Liver (tissue), 9 donors: Measurements from ENCODE around the gene VPS25. TPM values are rescaled to one million over a fixed set of nuclear protein-coding genes. Genes with fewer than 3 reads are reported as not detected.

Experiments used
- DNase-seq: peaks from one replicate; pipeline ENCODE4 v3.0.0-alpha.2; 2017; ENCODE audit warnings: low spot score
- H3K27ac ChIP-seq, 2 donors: one replicate each; pipeline ENCODE4 v1.7.0; 2013; ENCODE audit warnings: inconsistent platforms in 2 of 2, low read length in 2 of 2, control low read depth in 1 of 2, low read depth in 1 of 2, mild to moderate bottlenecking in 1 of 2
- H3K27me3 ChIP-seq, 4 donors: one replicate each; pipeline versions ENCODE4 v1.6.1 to v1.7.0; 2013; ENCODE audit warnings: low read length in 3 of 4, inconsistent platforms in 1 of 4, mild to moderate bottlenecking in 1 of 4, moderate library complexity in 1 of 4; ENCODE audit not compliant: control insufficient read depth in 4 of 4, insufficient read depth in 4 of 4
- H3K36me3 ChIP-seq, 4 donors: one replicate each; pipeline versions ENCODE4 v1.6.1 to v1.7.0; 2013; ENCODE audit warnings: low read length in 3 of 4, mild to moderate bottlenecking in 3 of 4, low read depth in 1 of 4, moderate library complexity in 1 of 4; ENCODE audit not compliant: control insufficient read depth in 4 of 4, insufficient read depth in 3 of 4
- H3K4me1 ChIP-seq, 4 donors: one replicate each; pipeline versions ENCODE4 v1.6.1 to v1.7.0; 2013; ENCODE audit warnings: low read length in 3 of 4, mild to moderate bottlenecking in 3 of 4, moderate library complexity in 1 of 4; ENCODE audit not compliant: control insufficient read depth in 4 of 4, insufficient read depth in 4 of 4
- H3K4me3 ChIP-seq, 3 donors: one replicate each; pipeline versions ENCODE4 v1.6.1 to v1.7.0; 2013; ENCODE audit warnings: low read length in 3 of 3, control low read depth in 1 of 3, low read depth in 1 of 3, mild to moderate bottlenecking in 1 of 3
- H3K9ac ChIP-seq, 2 donors: one replicate each; pipeline ENCODE4 v1.7.0; 2013; ENCODE audit warnings: low read length in 2 of 2, mild to moderate bottlenecking in 2 of 2, moderate library complexity in 2 of 2, control low read depth in 1 of 2, low read depth in 1 of 2
- H3K9me3 ChIP-seq, 4 donors: one replicate each; pipeline versions ENCODE4 v1.6.1 to v1.7.0; 2013; ENCODE audit warnings: low read length in 3 of 4; ENCODE audit not compliant: control insufficient read depth in 4 of 4
- EGR1 ChIP-seq, 2 donors: IDR thresholded peaks; 2 replicates each; pipeline ENCODE4 v1.6.1; 2016 to 2018; ENCODE audit warnings: antibody characterized with exemption in 2 of 2, low read depth in 2 of 2
- FOXA1 ChIP-seq: IDR thresholded peaks from 2 replicates; pipeline ENCODE4 v1.6.1; 2016; ENCODE audit warnings: antibody characterized with exemption
- FOXA2 ChIP-seq: IDR thresholded peaks from 2 replicates; pipeline ENCODE4 v1.6.1; 2016; ENCODE audit warnings: antibody characterized with exemption
- GABPA ChIP-seq, 2 donors: IDR thresholded peaks in 1 of 2; conservative IDR thresholded peaks in 1 of 2; 2 replicates each; pipeline ENCODE4 v1.6.1; 2016; ENCODE audit warnings: antibody characterized with exemption in 2 of 2, mild to moderate bottlenecking in 1 of 2, moderate library complexity in 1 of 2
- HNF4A ChIP-seq, 2 donors: conservative IDR thresholded peaks; 2 replicates each; pipeline ENCODE4 v1.6.1; 2016; ENCODE audit warnings: antibody characterized with exemption in 2 of 2, mild to moderate bottlenecking in 2 of 2
- HNF4G ChIP-seq: IDR thresholded peaks from 2 replicates; pipeline ENCODE4 v1.6.1; 2016; ENCODE audit warnings: antibody characterized with exemption
- JUND ChIP-seq, 2 donors: IDR thresholded peaks; 2 replicates each; pipeline ENCODE4 v1.6.1; 2016; ENCODE audit warnings: antibody characterized with exemption in 2 of 2
- NR2F2 ChIP-seq: IDR thresholded peaks from 2 replicates; pipeline ENCODE4 v1.6.1; 2016; ENCODE audit warnings: antibody characterized with exemption
- RAD21 ChIP-seq, 2 donors: IDR thresholded peaks; 2 replicates each; pipeline ENCODE4 v1.6.1; 2016; ENCODE audit warnings: antibody characterized with exemption in 2 of 2, mild to moderate bottlenecking in 2 of 2
- RXRA ChIP-seq, 2 donors: IDR thresholded peaks; 2 replicates each; pipeline ENCODE4 v1.6.1; 2017 to 2018; ENCODE audit warnings: antibody characterized with exemption in 2 of 2, mild to moderate bottlenecking in 1 of 2
- SP1 ChIP-seq: IDR thresholded peaks from 2 replicates; pipeline ENCODE4 v1.6.1; 2018; ENCODE audit warnings: antibody characterized with exemption, mild to moderate bottlenecking
- TAF1 ChIP-seq: conservative IDR thresholded peaks from 2 replicates; pipeline ENCODE4 v1.6.1; 2016; ENCODE audit warnings: antibody characterized with exemption, mild to moderate bottlenecking
- YY1 ChIP-seq: IDR thresholded peaks from 2 replicates; pipeline ENCODE4 v1.6.1; 2016; ENCODE audit warnings: antibody characterized with exemption, mild to moderate bottlenecking
- WGBS: extraction: QIAGEN DNeasy Blood & Tissue Kit; methylation state at CpG from one replicate; pipeline ENCODE4 v1.1.7; 2013; 5-methylcytosine and 5-hydroxymethylcytosine counted together
- polyA plus RNA-seq, 2 donors: library from polyadenylated mRNA; stranded (reverse) in 1 of 2; unstranded in 1 of 2; fragments of 200-250 nt in 1 of 2; fragments of >200 nt in 1 of 2; fragmentation: Nextera tagmentation in 1 of 2; extraction: Ambion mirVana in 1 of 2; gene quantifications; one replicate each; pipeline versions ENCODE4 v1.2.1 to v1.2.3, GENCODE V29; 2013 to 2015
- total RNA-seq, 2 donors: library from RNA; depleted of rRNA; stranded (reverse); fragments of >200 nt; gene quantifications; one replicate each; pipeline ENCODE4 v1.2.3, GENCODE V29; 2014
- TF ChIP-seq, protein P1 (sequence below): IDR thresholded peaks from 2 replicates; pipeline ENCODE4 v1.6.1; 2016; ENCODE audit warnings: antibody characterized with exemption
- TF ChIP-seq, protein P2 (sequence below): IDR thresholded peaks from 2 replicates; pipeline ENCODE4 v1.6.1; 2016; ENCODE audit warnings: antibody characterized with exemption, mild to moderate bottlenecking
- TF ChIP-seq, protein P3 (sequence below): fragments of 150-350 bp; IDR thresholded peaks from 2 replicates; pipeline ENCODE4 v1.5.1; 2017; ENCODE audit warnings: improper control_type of control experiment, low read depth, low read length; ENCODE audit not compliant: missing input control
- TF ChIP-seq, protein P4 (sequence below): IDR thresholded peaks from 2 replicates; pipeline ENCODE4 v1.6.1; 2016; ENCODE audit warnings: antibody characterized with exemption
- TF ChIP-seq, protein P5 (sequence below): IDR thresholded peaks from 2 replicates; pipeline ENCODE4 v1.6.1; 2016; ENCODE audit warnings: antibody characterized with exemption
- donor health status: healthy.
- donor health status: healthy.
- donor health status: healthy.
- donor health status: healthy.
- donor health status: healthy.

Gene VPS25
- total and polyA plus RNA-seq, 4 donors = 40.9 to 65.7 (median 51.0) TPM

DNA sequence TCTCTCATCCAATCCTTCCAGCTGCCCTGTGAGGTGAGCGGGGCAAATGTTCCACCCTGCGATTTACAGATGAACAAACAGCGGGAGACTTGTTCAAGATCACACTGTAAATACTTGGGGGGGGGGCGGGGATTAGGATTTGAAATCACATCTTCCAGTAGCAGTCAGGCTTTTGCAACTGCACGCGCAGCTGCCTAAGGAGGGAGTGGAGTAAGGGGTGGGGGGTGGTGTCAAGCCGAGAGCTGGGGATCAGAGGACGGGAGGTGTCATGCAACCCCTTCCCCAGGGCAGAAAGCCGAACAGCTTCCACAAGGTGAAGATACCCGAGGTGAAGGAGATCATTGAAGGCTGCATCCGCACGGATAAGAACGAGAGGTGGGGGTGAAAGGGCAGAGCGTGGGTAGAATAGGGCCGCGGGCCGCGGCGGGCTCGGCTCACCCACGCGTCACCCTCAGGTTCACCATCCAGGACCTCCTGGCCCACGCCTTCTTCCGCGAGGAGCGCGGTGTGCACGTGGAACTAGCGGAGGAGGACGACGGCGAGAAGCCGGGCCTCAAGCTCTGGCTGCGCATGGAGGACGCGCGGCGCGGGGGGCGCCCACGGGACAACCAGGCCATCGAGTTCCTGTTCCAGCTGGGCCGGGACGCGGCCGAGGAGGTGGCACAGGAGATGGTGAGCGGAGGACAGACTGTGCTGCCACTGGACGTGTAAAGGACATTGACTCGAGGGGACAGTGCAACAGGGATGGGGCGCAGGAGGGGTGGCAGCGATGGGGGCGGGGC lies 11.8 kb downstream of the VPS25 start:
- H3K4me3 ChIP-seq = no peak overlapping the region
- H3K27me3 ChIP-seq = peaks cover 0 to 6% (median 0%) of the 10 kb centered on the region in 4 donors
- no peak for DNase-seq
- TF ChIP-seq, protein P1, sequence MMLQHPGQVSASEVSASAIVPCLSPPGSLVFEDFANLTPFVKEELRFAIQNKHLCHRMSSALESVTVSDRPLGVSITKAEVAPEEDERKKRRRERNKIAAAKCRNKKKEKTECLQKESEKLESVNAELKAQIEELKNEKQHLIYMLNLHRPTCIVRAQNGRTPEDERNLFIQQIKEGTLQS = no peak
- TF ChIP-seq HNF4A (conservative IDR thresholded peaks at IDR 0.05) (no peak), FOXA1 (no peak), JUND (IDR thresholded peaks at IDR 0.05) (no peak), EGR1 (IDR thresholded peaks at IDR 0.05; ENCODE audit: low read depth in 2 of 2) (no peak), FOXA2 (no peak), RXRA (IDR thresholded peaks at IDR 0.05) (no peak), HNF4G (no peak), NR2F2 (no peak), SP1 (no peak), RAD21 (IDR thresholded peaks at IDR 0.05) (no peak), TAF1 (no peak), GABPA (IDR thresholded peaks at IDR 0.05 in 1 of 2, conservative IDR thresholded peaks at IDR 0.05 in 1 of 2) (no peak), YY1 (no peak)
- TF ChIP-seq, protein P2, sequence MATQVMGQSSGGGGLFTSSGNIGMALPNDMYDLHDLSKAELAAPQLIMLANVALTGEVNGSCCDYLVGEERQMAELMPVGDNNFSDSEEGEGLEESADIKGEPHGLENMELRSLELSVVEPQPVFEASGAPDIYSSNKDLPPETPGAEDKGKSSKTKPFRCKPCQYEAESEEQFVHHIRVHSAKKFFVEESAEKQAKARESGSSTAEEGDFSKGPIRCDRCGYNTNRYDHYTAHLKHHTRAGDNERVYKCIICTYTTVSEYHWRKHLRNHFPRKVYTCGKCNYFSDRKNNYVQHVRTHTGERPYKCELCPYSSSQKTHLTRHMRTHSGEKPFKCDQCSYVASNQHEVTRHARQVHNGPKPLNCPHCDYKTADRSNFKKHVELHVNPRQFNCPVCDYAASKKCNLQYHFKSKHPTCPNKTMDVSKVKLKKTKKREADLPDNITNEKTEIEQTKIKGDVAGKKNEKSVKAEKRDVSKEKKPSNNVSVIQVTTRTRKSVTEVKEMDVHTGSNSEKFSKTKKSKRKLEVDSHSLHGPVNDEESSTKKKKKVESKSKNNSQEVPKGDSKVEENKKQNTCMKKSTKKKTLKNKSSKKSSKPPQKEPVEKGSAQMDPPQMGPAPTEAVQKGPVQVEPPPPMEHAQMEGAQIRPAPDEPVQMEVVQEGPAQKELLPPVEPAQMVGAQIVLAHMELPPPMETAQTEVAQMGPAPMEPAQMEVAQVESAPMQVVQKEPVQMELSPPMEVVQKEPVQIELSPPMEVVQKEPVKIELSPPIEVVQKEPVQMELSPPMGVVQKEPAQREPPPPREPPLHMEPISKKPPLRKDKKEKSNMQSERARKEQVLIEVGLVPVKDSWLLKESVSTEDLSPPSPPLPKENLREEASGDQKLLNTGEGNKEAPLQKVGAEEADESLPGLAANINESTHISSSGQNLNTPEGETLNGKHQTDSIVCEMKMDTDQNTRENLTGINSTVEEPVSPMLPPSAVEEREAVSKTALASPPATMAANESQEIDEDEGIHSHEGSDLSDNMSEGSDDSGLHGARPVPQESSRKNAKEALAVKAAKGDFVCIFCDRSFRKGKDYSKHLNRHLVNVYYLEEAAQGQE = no peak
- TF ChIP-seq, protein P3, sequence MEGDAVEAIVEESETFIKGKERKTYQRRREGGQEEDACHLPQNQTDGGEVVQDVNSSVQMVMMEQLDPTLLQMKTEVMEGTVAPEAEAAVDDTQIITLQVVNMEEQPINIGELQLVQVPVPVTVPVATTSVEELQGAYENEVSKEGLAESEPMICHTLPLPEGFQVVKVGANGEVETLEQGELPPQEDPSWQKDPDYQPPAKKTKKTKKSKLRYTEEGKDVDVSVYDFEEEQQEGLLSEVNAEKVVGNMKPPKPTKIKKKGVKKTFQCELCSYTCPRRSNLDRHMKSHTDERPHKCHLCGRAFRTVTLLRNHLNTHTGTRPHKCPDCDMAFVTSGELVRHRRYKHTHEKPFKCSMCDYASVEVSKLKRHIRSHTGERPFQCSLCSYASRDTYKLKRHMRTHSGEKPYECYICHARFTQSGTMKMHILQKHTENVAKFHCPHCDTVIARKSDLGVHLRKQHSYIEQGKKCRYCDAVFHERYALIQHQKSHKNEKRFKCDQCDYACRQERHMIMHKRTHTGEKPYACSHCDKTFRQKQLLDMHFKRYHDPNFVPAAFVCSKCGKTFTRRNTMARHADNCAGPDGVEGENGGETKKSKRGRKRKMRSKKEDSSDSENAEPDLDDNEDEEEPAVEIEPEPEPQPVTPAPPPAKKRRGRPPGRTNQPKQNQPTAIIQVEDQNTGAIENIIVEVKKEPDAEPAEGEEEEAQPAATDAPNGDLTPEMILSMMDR = no peak
- TF ChIP-seq, protein P4, sequence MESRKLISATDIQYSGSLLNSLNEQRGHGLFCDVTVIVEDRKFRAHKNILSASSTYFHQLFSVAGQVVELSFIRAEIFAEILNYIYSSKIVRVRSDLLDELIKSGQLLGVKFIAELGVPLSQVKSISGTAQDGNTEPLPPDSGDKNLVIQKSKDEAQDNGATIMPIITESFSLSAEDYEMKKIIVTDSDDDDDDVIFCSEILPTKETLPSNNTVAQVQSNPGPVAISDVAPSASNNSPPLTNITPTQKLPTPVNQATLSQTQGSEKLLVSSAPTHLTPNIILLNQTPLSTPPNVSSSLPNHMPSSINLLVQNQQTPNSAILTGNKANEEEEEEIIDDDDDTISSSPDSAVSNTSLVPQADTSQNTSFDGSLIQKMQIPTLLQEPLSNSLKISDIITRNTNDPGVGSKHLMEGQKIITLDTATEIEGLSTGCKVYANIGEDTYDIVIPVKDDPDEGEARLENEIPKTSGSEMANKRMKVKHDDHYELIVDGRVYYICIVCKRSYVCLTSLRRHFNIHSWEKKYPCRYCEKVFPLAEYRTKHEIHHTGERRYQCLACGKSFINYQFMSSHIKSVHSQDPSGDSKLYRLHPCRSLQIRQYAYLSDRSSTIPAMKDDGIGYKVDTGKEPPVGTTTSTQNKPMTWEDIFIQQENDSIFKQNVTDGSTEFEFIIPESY = no peak
- TF ChIP-seq, protein P5, sequence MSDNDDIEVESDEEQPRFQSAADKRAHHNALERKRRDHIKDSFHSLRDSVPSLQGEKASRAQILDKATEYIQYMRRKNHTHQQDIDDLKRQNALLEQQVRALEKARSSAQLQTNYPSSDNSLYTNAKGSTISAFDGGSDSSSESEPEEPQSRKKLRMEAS = no peak
- 67% methylated on average over 52 of the region's 52 CpGs for WGBS
- H3K36me3 ChIP-seq = no peaks in the 10 kb centered on the region
- no peak overlapping the region for H3K9ac ChIP-seq
- H3K27ac ChIP-seq = no peak overlapping the region
- H3K4me1 ChIP-seq = peaks cover 2 to 12% (median 8%) of the 10 kb centered on the region in 4 donors
- no peaks in the 10 kb centered on the region for H3K9me3 ChIP-seq
